H1 (cell line): Measurements from ENCODE around the gene RPTOR. TPM values are rescaled to one million over a fixed set of nuclear protein-coding genes. Genes with fewer than 3 reads are reported as not detected.

Source experiments
- CTCF ChIA-PET: fragments of 300-600 bp; sonication (Branson Sonifier 250); formaldehyde crosslinking; loops from one replicate; lab custom pipeline; 2021; ENCODE audit not compliant: partially characterized antibody; lab: Charles Lee
- POLR2A ChIA-PET: fragments of 300-600 bp; sonication (Branson Sonifier 250); formaldehyde crosslinking; loops from one replicate; lab custom pipeline; 2021; ENCODE audit warnings: inconsistent platforms; ENCODE audit not compliant: partially characterized antibody; lab: Charles Lee
- DNase-seq, 2 experiments: peaks; one replicate each; pipeline versions ENCODE4 v3.0.0 to v3.0.0-alpha.2; 2010 to 2022; ENCODE audit warnings: low spot score in 2 of 2, low read depth in 1 of 2, mixed read lengths in 1 of 2
- FAIRE-seq: peaks from 2 replicates; lab custom pipeline; 2011; peaks lifted over from hg19 to GRCh38; lab: Jason Lieb, UNC
- H2AFZ ChIP-seq: 2 replicates; pipeline ENCODE4 v1.8.1; 2012; ENCODE audit warnings: low read length, inconsistent platforms
- H2AK5ac ChIP-seq: 2 replicates; pipeline ENCODE4 v1.6.1; 2013; ENCODE audit warnings: low read depth, low read length
- H2BK120ac ChIP-seq: replicated peaks from 2 replicates; pipeline ENCODE3; 2013; ENCODE audit warnings: low read depth, low read length, inconsistent platforms
- H2BK12ac ChIP-seq: 2 replicates; pipeline ENCODE4 v1.6.1; 2013; ENCODE audit warnings: low read depth, low read length
- H2BK15ac ChIP-seq: 2 replicates; pipeline ENCODE4 v1.6.1; 2013; ENCODE audit warnings: low read length
- H2BK20ac ChIP-seq: 2 replicates; pipeline ENCODE4 v1.6.1; 2013; ENCODE audit warnings: low read length
- H2BK5ac ChIP-seq: 2 replicates; pipeline ENCODE4 v1.6.1; 2013; ENCODE audit warnings: low read depth, low read length
- H3K14ac ChIP-seq: 2 replicates; pipeline ENCODE4 v1.6.1; 2013; ENCODE audit warnings: inconsistent platforms; ENCODE audit not compliant: insufficient read length
- H3K18ac ChIP-seq: 2 replicates; pipeline ENCODE4 v1.6.1; 2013; ENCODE audit warnings: low read length; ENCODE audit errors: extremely low read depth
- H3K23ac ChIP-seq: 2 replicates; pipeline ENCODE4 v1.6.1; 2013; ENCODE audit warnings: inconsistent platforms; ENCODE audit not compliant: insufficient read length
- H3K23me2 ChIP-seq: 2 replicates; pipeline ENCODE4 v1.6.1; 2013; ENCODE audit warnings: low read depth, low read length
- H3K27ac ChIP-seq: 2 replicates; pipeline ENCODE4 v1.6.1; 2011; ENCODE audit warnings: low read depth, low read length, inconsistent platforms
- H3K27me3 ChIP-seq, 4 experiments: replicated peaks in 1 of 4; 1 replicate in 1 of 4; 2 replicates in 3 of 4; pipeline versions ENCODE4 v1.6.1 to v1.8.1; 2011 to 2013; ENCODE audit warnings: low read length in 3 of 4, mild to moderate bottlenecking in 3 of 4, inconsistent platforms in 2 of 4, mixed read lengths in 2 of 4, moderate library complexity in 1 of 4; ENCODE audit not compliant: control insufficient read depth in 3 of 4, insufficient read depth in 3 of 4; ENCODE audit errors: extremely low read depth in 1 of 4
- H3K36me3 ChIP-seq, 4 experiments: 2 replicates each; pipeline versions ENCODE4 v1.6.1 to v1.8.1; 2011 to 2013; ENCODE audit warnings: mild to moderate bottlenecking in 4 of 4, low read length in 3 of 4, moderate library complexity in 2 of 4, control low read depth in 1 of 4, inconsistent platforms in 1 of 4; ENCODE audit not compliant: insufficient read depth in 4 of 4, control insufficient read depth in 2 of 4
- H3K4ac ChIP-seq: replicated peaks from 2 replicates; pipeline ENCODE3; 2013; ENCODE audit warnings: low read length, low read depth, mixed read lengths, inconsistent platforms; ENCODE audit not compliant: insufficient read length
- H3K4me1 ChIP-seq, 4 experiments: replicated peaks in 1 of 4; 1 replicate in 1 of 4; 2 replicates in 3 of 4; pipeline versions ENCODE4 v1.6.1 to v1.8.1; 2011 to 2013; ENCODE audit warnings: low read length in 3 of 4, inconsistent platforms in 2 of 4, mixed read lengths in 1 of 4; ENCODE audit not compliant: insufficient read depth in 4 of 4, control insufficient read depth in 3 of 4
- H3K4me2 ChIP-seq, 2 experiments: 2 replicates each; pipeline versions ENCODE4 v1.6.1 to v1.8.1; 2011 to 2013; ENCODE audit warnings: low read depth in 2 of 2, low read length in 2 of 2, control low read depth in 1 of 2, inconsistent platforms in 1 of 2, mild to moderate bottlenecking in 1 of 2; ENCODE audit not compliant: insufficient read depth in 1 of 2
- H3K4me3 ChIP-seq, 4 experiments: fragments of 200-600, 300-600 bp in 1 of 4; sonication (generic), shearing (Covaris generic), sonication (Bioruptor Twin) in 1 of 4; 2 replicates each; pipeline versions ENCODE4 v1.5.1 to v1.8.1; 2011 to 2016; ENCODE audit warnings: low read length in 4 of 4, low read depth in 3 of 4, control low read depth in 2 of 4, inconsistent platforms in 2 of 4, mild to moderate bottlenecking in 2 of 4, mixed read lengths in 1 of 4, moderate library complexity in 1 of 4; ENCODE audit not compliant: insufficient read depth in 2 of 4; ENCODE audit errors: extremely low read depth in 1 of 4
- H3K56ac ChIP-seq: replicated peaks from 2 replicates; pipeline ENCODE3; 2013; ENCODE audit warnings: low read depth, mild to moderate bottlenecking, mixed read lengths, low read length, inconsistent platforms; ENCODE audit not compliant: insufficient read length
- H3K79me1 ChIP-seq: 2 replicates; pipeline ENCODE4 v1.6.1; 2013; ENCODE audit warnings: low read depth, low read length, control low read depth
- H3K79me2 ChIP-seq, 2 experiments: 2 replicates each; pipeline versions ENCODE4 v1.6.1 to v1.8.1; 2012 to 2013; ENCODE audit warnings: low read length in 2 of 2, mild to moderate bottlenecking in 2 of 2, inconsistent platforms in 1 of 2; ENCODE audit not compliant: insufficient read depth in 2 of 2, control insufficient read depth in 1 of 2
- H3K9ac ChIP-seq, 4 experiments: replicated peaks in 1 of 4; 1 replicate in 1 of 4; 2 replicates in 3 of 4; pipeline versions ENCODE4 v1.6.1 to v1.8.1; 2011 to 2013; ENCODE audit warnings: low read depth in 3 of 4, low read length in 3 of 4, control low read depth in 2 of 4, mild to moderate bottlenecking in 2 of 4, moderate library complexity in 2 of 4, inconsistent platforms in 1 of 4; ENCODE audit errors: extremely low read depth in 1 of 4
- H3K9me3 ChIP-seq, 2 experiments: 2 replicates each; pipeline versions ENCODE4 v1.6.1 to v1.8.1; 2012 to 2013; ENCODE audit warnings: mild to moderate bottlenecking in 2 of 2, moderate library complexity in 2 of 2, control low read depth in 1 of 2, inconsistent platforms in 1 of 2, low read depth in 1 of 2, low read length in 1 of 2, mixed read lengths in 1 of 2; ENCODE audit not compliant: insufficient read depth in 2 of 2
- H4K20me1 ChIP-seq, 2 experiments: replicated peaks in 1 of 2; 2 replicates each; pipeline versions ENCODE3 to v1.8.1; 2011 to 2013; ENCODE audit warnings: inconsistent platforms in 2 of 2, low read length in 2 of 2, mild to moderate bottlenecking in 1 of 2; ENCODE audit not compliant: insufficient read depth in 2 of 2, control insufficient read depth in 1 of 2
- H4K5ac ChIP-seq: 2 replicates; pipeline ENCODE4 v1.6.1; 2013; ENCODE audit warnings: low read length, low read depth, mixed read lengths, inconsistent platforms; ENCODE audit not compliant: insufficient read length
- H4K8ac ChIP-seq: 2 replicates; pipeline ENCODE4 v1.8.0; 2013; ENCODE audit warnings: mild to moderate bottlenecking, moderate library complexity, low read length, inconsistent platforms; ENCODE audit not compliant: insufficient read depth; ENCODE audit errors: extremely low read depth
- H4K91ac ChIP-seq: replicated peaks from 2 replicates; pipeline ENCODE3; 2013; ENCODE audit warnings: low read length, mixed read lengths, inconsistent platforms; ENCODE audit not compliant: insufficient read length
- CTBP2 ChIP-seq: IDR thresholded peaks from 2 replicates; pipeline ENCODE4 v1.7.0; 2011; ENCODE audit warnings: borderline replicate concordance, mild to moderate bottlenecking, moderate library complexity, mixed read lengths, low read length; ENCODE audit not compliant: insufficient read depth, insufficient read length
- MAFK ChIP-seq: IDR thresholded peaks from 2 replicates; pipeline ENCODE4 v1.6.1; 2012; ENCODE audit warnings: low read depth, mild to moderate bottlenecking, improper control_type of control experiment, low read length
- POLR2A ChIP-seq, 2 experiments: IDR thresholded peaks; 1 replicate in 1 of 2; 2 replicates in 1 of 2; pipeline ENCODE4 v1.6.1; 2011; ENCODE audit warnings: low read depth in 2 of 2, low read length in 2 of 2, mild to moderate bottlenecking in 2 of 2; ENCODE audit errors: control extremely low read depth in 1 of 2
- RBBP5 ChIP-seq: IDR thresholded peaks from 2 replicates; pipeline ENCODE4 v1.7.1; 2012; ENCODE audit warnings: low read depth, mild to moderate bottlenecking, inconsistent platforms, low read length, moderate library complexity, borderline replicate concordance
- RXRA ChIP-seq: IDR thresholded peaks from 2 replicates; pipeline ENCODE4 v1.6.1; 2011; ENCODE audit warnings: low read depth, mild to moderate bottlenecking, low read length, moderate library complexity; ENCODE audit not compliant: insufficient read depth
- TAF7 ChIP-seq: optimal IDR thresholded peaks from 2 replicates; pipeline ENCODE3; 2011; ENCODE audit warnings: low read depth, mild to moderate bottlenecking, inconsistent platforms, low read length, moderate library complexity, borderline replicate concordance
- YY1 ChIP-seq: IDR thresholded peaks from 2 replicates; pipeline ENCODE4 v1.6.1; 2011; ENCODE audit warnings: low read depth, mild to moderate bottlenecking, low read length
- WGBS, 2 experiments: shearing (Covaris generic) in 1 of 2; methylation state at CpG; one replicate each; pipeline versions ENCODE4 v1.1.6 to v1.1.7; 2013 to 2015; ENCODE audit warnings: low lambda C conversion rate in 2 of 2, mixed read lengths in 2 of 2, inconsistent platforms in 1 of 2, low coverage in 1 of 2, missing lambda C conversion rate in 1 of 2; ENCODE audit not compliant: insufficient replicate concordance in 2 of 2, insufficient coverage in 1 of 2, insufficient read length in 1 of 2; ENCODE audit errors: extremely low coverage in 1 of 2, missing lambda C conversion rate in 1 of 2; 5-methylcytosine and 5-hydroxymethylcytosine counted together
- polyA plus RNA-seq, 7 experiments: library from polyadenylated mRNA; depleted of rRNA in 3 of 7; stranded (reverse) in 5 of 7; unstranded in 2 of 7; fragments of >200 nt in 5 of 7; fragments of 200-250 nt in 2 of 7; gene quantifications; 1 replicate in 5 of 7; 2 replicates in 1 of 7; 4 replicates in 1 of 7; pipeline versions ENCODE4 v1.2.1 to v1.2.3, GENCODE V29; 2011 to 2013; ENCODE audit warnings: missing spikeins in 2 of 7, mixed read lengths in 2 of 7
- total RNA-seq: library from RNA; stranded (reverse); fragmentation: NEBNext Ultra II Directional; extraction: Animal tissue kit (Norgen Biotek cat#: 25700); gene quantifications from 2 replicates; pipeline ENCODE4 v1.2.1, GENCODE V29; 2021

Gene RPTOR
- total and polyA plus RNA-seq, 2 of the 8 experiments (the other 6 are each of a cell fraction or from before 2014, with no cell fraction given) = 6.9 to 28.7 TPM

- no peak overlapping the region for H3K4ac ChIP-seq
- no peak overlapping the region for H3K14ac ChIP-seq
- 0 out of 2 replicates have a peak overlapping the region, but pooled peaks have one; percentile 39 for H2AK5ac ChIP-seq
- H3K4me2 ChIP-seq = no peak overlapping the region
- H4K20me1 ChIP-seq = peaks cover 0 to 1% of the 10 kb centered on the region in 2 experiments
- H2BK5ac ChIP-seq = no peak overlapping the region
- H3K79me1 ChIP-seq = no peaks in the 10 kb centered on the region
- H2BK20ac ChIP-seq = no peak overlapping the region
- no peak overlapping the region for H3K56ac ChIP-seq
- H3K18ac ChIP-seq = no peak overlapping the region
- 82% methylated on average over 19 of the region's 19 CpGs; no CpG with 5 or more reads in 1 of the 2 experiments for WGBS, 2 experiments
- no peak overlapping the region for H4K91ac ChIP-seq
- H3K23me2 ChIP-seq = peaks cover 2% of the 10 kb centered on the region; the same call in 1 of the 2 replicates
- H3K4me3 ChIP-seq = no peak overlapping the region
- H3K9ac ChIP-seq = no peak overlapping the region
- peaks cover 0 to 17% (median 8%) of the 10 kb centered on the region in 4 experiments; a peak in 6 of 7 replicates for H3K4me1 ChIP-seq
- no peak overlapping the region; the same call in 1 of the 2 replicates for H2BK12ac ChIP-seq
- H4K8ac ChIP-seq = no peak overlapping the region; the same call in 1 of the 2 replicates
- FAIRE-seq = no peak
- no peaks in the 10 kb centered on the region for H3K27me3 ChIP-seq
- peaks cover 0 to 10% (median 1%) of the 10 kb centered on the region in 4 experiments; a peak in 1 of 8 replicates for H3K36me3 ChIP-seq
- POLR2A ChIA-PET = no interaction called here
- no peak overlapping the region for H4K5ac ChIP-seq
- no peak overlapping the region for H2BK15ac ChIP-seq
- H3K27ac ChIP-seq = no peak overlapping the region
- H2BK120ac ChIP-seq = no peak overlapping the region
- CTCF ChIA-PET = interaction anchor here (1.0 to 2.8 kb wide), 3 partner anchors 12 to 89 kb away, joined by 3 to 17 read pairs (median 5); no protein-coding TSS in a partner anchor
- H3K79me2 ChIP-seq = no peaks in the 10 kb centered on the region
- no peak overlapping the region for H2AFZ ChIP-seq
- H3K23ac ChIP-seq = no peak overlapping the region
- no peaks in the 10 kb centered on the region for H3K9me3 ChIP-seq
- DNase-seq = no peak
- TF ChIP-seq YY1 (no peak), RXRA (no peak), CTBP2 (no peak), MAFK (no peak), RBBP5 (no peak), POLR2A (IDR thresholded peaks at IDR 0.05; ENCODE audit: control extremely low read depth in 1 of 2, low read depth in 2 of 2, low read length in 2 of 2) (no peak), TAF7 (no peak)
These were observed 337.7 kb downstream of the RPTOR start for GRCh38 chr17:80882323-80882722.
